ENCODE measurements around the gene RAE1. TPM values are rescaled to one million over a fixed set of nuclear protein-coding genes. Genes with fewer than 3 reads are reported as not detected.

Gene RAE1
- total RNA-seq, 1 experiment from 2014 or later, result 46.3 TPM

- no peaks in the 10 kb centered on the region for H3K9me3 ChIP-seq (ENCODE audit: control insufficient read depth in 1 of 2, insufficient read depth in 1 of 2, low read depth in 1 of 2, low read length in 2 of 2)
- H3K9ac ChIP-seq (ENCODE audit: low read length), result no peak overlapping the region
- intact Hi-C loops (cut with micrococcal nuclease), result no loop called here
- no peaks in the 10 kb centered on the region for H3K79me2 ChIP-seq (ENCODE audit: insufficient read depth, low read length)
- H3K4me2 ChIP-seq (ENCODE audit: low read length), result no peak overlapping the region
- peaks cover 7 to 8% of the 10 kb centered on the region in 2 experiments for H3K4me1 ChIP-seq (ENCODE audit: control insufficient read depth in 1 of 2, insufficient read depth in 2 of 2, low read length in 2 of 2)
- H3K9me2 ChIP-seq (ENCODE audit: insufficient read depth), result no peaks in the 10 kb centered on the region
- no peak overlapping the region for H3K27ac ChIP-seq (ENCODE audit: low read depth, low read length)
- TF ChIP-seq FOSL1 (IDR thresholded peaks at IDR 0.05; ENCODE audit: low read depth) (no peak), EZH2phosphoT487 (IDR thresholded peaks at IDR 0.05; ENCODE audit: borderline replicate concordance) (no peak), REST (IDR thresholded peaks at IDR 0.05; ENCODE audit: low read depth) (no peak), SP1 (IDR thresholded peaks at IDR 0.05; ENCODE audit: low read depth) (no peak), POLR2A (IDR thresholded peaks at IDR 0.05; ENCODE audit: borderline replicate concordance, extremely low read depth, insufficient read depth, insufficient read length) (no peak), TCF7L2 (IDR thresholded peaks at IDR 0.05; ENCODE audit: borderline replicate concordance, extremely low read depth, insufficient read depth, insufficient read length) (no peak), SRF (IDR thresholded peaks at IDR 0.05; ENCODE audit: low read depth) (no peak), YY1 (IDR thresholded peaks at IDR 0.05; ENCODE audit: extremely low read depth, insufficient replicate concordance, low read depth, low read length) (no peak), EGR1 (IDR thresholded peaks at IDR 0.05; ENCODE audit: low read depth) (no peak), POLR2AphosphoS5 (IDR thresholded peaks at IDR 0.05; ENCODE audit: low read depth, low read length) (no peak), ZFX (IDR thresholded peaks at IDR 0.05) (no peak), CEBPB (IDR thresholded peaks at IDR 0.05; ENCODE audit: low read depth) (no peak), EZH2 (IDR thresholded peaks at IDR 0.05) (no peak), ZBTB33 (IDR thresholded peaks at IDR 0.05; ENCODE audit: extremely low read depth, insufficient replicate concordance, low read length) (no peak), ATF3 (IDR thresholded peaks at IDR 0.05) (no peak), CTCF (IDR thresholded peaks at IDR 0.05 in 2 of 3, conservative IDR thresholded peaks at IDR 0.05 in 1 of 3; ENCODE audit: borderline replicate concordance in 1 of 3, insufficient read depth in 1 of 3, low read depth in 2 of 3, low read length in 2 of 3) (no peak), CBX3 (IDR thresholded peaks at IDR 0.05; ENCODE audit: low read depth) (no peak)
- CTCF ChIA-PET, result no interaction called here
- no TSS peak for BruUV-seq (replicated peaks)
- H3K36me3 ChIP-seq (ENCODE audit: control insufficient read depth in 1 of 2, insufficient read depth in 2 of 2, low read length in 2 of 2), result no peaks in the 10 kb centered on the region
- H4K20me1 ChIP-seq (ENCODE audit: insufficient read depth), result no peaks in the 10 kb centered on the region
- DNase-seq (ENCODE audit: low read depth, low spot score) (no peak), ATAC-seq (no peak)
- H3K27me3 ChIP-seq (ENCODE audit: insufficient read depth, low read length), result peaks cover 4% of the 10 kb centered on the region; the same call in 1 of the 2 replicates
- no peak overlapping the region for H2AFZ ChIP-seq (ENCODE audit: low read depth, low read length, poor library complexity, severe bottlenecking)
- POLR2A ChIA-PET, result no interaction called here
- RAD21 ChIA-PET (ENCODE audit: low non-redundant PET in 1 of 2, low total read pairs in 2 of 2, uncharacterized antibody in 2 of 2, unreplicated experiment in 2 of 2), result no interaction called here
- H3K4me3 ChIP-seq (replicated peaks in 1 of 2; ENCODE audit: low read depth in 1 of 2, low read length in 2 of 2), result no peak overlapping the region
These were observed 70.5 kb downstream of the RAE1 start for GRCh38 chr20:57421253-57422220.

Measured in HCT116 (cell line).